Transverse colon (tissue), 4 donors: ENCODE results near the gene HSPA1B. TPM values are rescaled to one million over a fixed set of nuclear protein-coding genes. Genes with fewer than 3 reads are reported as not detected.

Experiments
- DNase-seq: peaks from one replicate; pipeline ENCODE4 v3.0.0-alpha.2; 2019
- H3K27ac ChIP-seq, 4 donors: fragments of 200-600 bp; sonication (generic); 2 replicates each; pipeline ENCODE4 v1.5.1; 2016 to 2018; ENCODE audit warnings: inconsistent platforms in 4 of 4
- H3K27me3 ChIP-seq: fragments of 200-600 bp; sonication (generic); 2 replicates; pipeline ENCODE4 v1.5.1; 2017; ENCODE audit warnings: inconsistent platforms
- H3K36me3 ChIP-seq, 4 donors: fragments of 200-600 bp; sonication (generic); 2 replicates each; pipeline ENCODE4 v1.5.1; 2017 to 2019; ENCODE audit warnings: inconsistent platforms in 4 of 4
- H3K4me1 ChIP-seq, 4 donors: fragments of 200-600 bp; sonication (generic); 2 replicates each; pipeline ENCODE4 v1.5.1; 2017 to 2020; ENCODE audit warnings: inconsistent platforms in 4 of 4
- H3K4me3 ChIP-seq, 4 donors: fragments of 200-600 bp; sonication (generic); 1 replicate in 1 of 4; 2 replicates in 3 of 4; pipeline versions ENCODE4 v1.5.1 to v1.6.1; 2017 to 2019; ENCODE audit warnings: inconsistent platforms in 4 of 4
- H3K9me3 ChIP-seq, 2 donors: fragments of 200-600 bp; sonication (generic); 2 replicates each; pipeline ENCODE4 v1.5.1; 2017 to 2019; ENCODE audit warnings: inconsistent platforms in 2 of 2
- CTCF ChIP-seq, 5 experiments: fragments of 200-600 bp in 3 of 5; fragments of 450-650 bp in 2 of 5; sonication (generic) in 3 of 5; IDR thresholded peaks; 1 replicate in 2 of 5; 2 replicates in 3 of 5; pipeline ENCODE4 v1.5.1; 2016 to 2017; ENCODE audit warnings: antibody characterized with exemption in 5 of 5, inconsistent platforms in 3 of 5, mild to moderate bottlenecking in 2 of 5, moderate library complexity in 1 of 5
- EP300 ChIP-seq: sonication (generic); formaldehyde crosslinking; IDR thresholded peaks from one replicate; pipeline ENCODE4 v1.6.1; 2017; ENCODE audit warnings: antibody characterized with exemption, low read depth
- POLR2A ChIP-seq: fragments of 450-650 bp; IDR thresholded peaks from one replicate; pipeline ENCODE4 v1.6.1; 2016; ENCODE audit warnings: antibody characterized with exemption, mild to moderate bottlenecking, moderate library complexity
- POLR2AphosphoS5 ChIP-seq, 3 donors: sonication (generic); formaldehyde crosslinking; IDR thresholded peaks; one replicate each; pipeline ENCODE4 v1.6.1; 2016; ENCODE audit warnings: antibody characterized with exemption in 3 of 3
- WGBS, 2 donors: methylation state at CpG; one replicate each; pipeline ENCODE4 v1.1.5; 2018; ENCODE audit warnings: low coverage in 1 of 2; 5-methylcytosine and 5-hydroxymethylcytosine counted together
- in situ Hi-C, 4 donors: fragments of 200-750 bp; cut with MboI; loops; one replicate each; pipeline versions ENCODE4 v1.15.0 to v1.15.1; 2017; ENCODE audit warnings: low sequenced_read_pairs in 3 of 4, low pct_ligation_motif_present in 1 of 4, low pct_unique_long_range_greater_than_20kb in 1 of 4
- intact Hi-C: fragments of 100-400 bp; cut with DNase I; formaldehyde crosslinking; loops from one replicate; pipeline ENCODE4 v1.15.1; 2023; ENCODE audit warnings: low total_unique reads
- total RNA-seq, 4 donors: library from RNA; depleted of rRNA; stranded (reverse); fragments of >200 nt; gene quantifications; one replicate each; pipeline ENCODE4 v1.1.0, GENCODE V29; 2016

Gene HSPA1B
- total RNA-seq, 4 donors from 2014 or later, result 104 to 471 (median 278) TPM

DNA sequence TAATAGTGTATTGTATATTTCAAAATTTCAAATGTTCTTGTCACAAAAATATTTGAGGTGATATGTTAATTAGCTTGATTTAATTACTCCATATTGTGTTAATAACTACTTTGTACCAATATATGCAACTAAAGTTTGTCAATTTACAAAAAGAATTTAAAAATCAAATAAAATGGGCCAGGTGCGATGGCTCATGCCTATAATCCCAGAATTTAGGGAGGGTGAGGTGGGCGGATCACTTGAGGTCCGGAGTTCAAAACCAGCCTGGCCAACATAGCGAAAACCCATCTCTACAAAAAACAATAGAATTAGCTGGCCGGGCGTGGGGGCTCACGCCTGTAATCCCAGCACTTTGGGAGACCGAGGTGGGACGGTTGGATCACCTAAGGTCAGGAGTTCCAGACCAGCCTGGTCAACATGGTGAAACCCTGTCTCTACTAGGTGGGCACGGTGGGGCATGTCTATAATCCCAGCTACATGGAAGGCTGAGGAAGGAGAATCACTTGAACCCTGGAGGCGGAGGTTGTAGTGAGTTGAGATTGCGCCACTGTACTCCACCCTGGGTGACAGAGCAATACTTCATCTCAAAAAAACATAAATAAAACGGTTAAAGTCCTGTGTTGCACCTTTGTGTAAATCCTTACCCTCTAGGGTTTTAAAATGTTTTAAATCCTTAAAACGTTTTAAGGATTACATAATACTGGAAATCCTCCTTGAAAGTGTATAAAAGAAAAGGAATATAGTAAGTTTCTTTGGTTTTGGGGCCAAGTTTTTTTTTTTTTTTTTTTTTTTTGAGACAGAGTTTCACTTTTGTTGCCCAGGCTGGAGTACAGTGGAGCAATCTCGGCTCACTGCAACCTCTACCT lies 4.0 kb downstream of the HSPA1B start:
- TF ChIP-seq POLR2A (no peak), POLR2AphosphoS5 (IDR thresholded peaks at IDR 0.05) (peak in 2 of 3 donors; percentile 34 to 36)
- Histone ChIP-seq H3K4me3 (peak overlapping the region in 2 of 4 donors; percentile 53 to 74), H3K4me1 (peaks cover 23 to 52% (median 40%) of the 10 kb centered on the region in 4 donors), H3K27ac (peak overlapping the region; percentile 93 to 99 (median 97)), H3K36me3 (no peaks in the 10 kb centered on the region), H3K9me3 (no peaks in the 10 kb centered on the region), H3K27me3 (no peaks in the 10 kb centered on the region)
- 60 to 75% methylated on average over 7 to 15 of the region's 15 CpGs for WGBS, 2 donors
- in situ Hi-C loops (no loop called here), intact Hi-C loops (loop anchor here (5.0 to 10.0 kb wide), 2 partner anchors 104 to 147 kb away; partner anchors contain the start of genes DDAH2 and LY6G5C)
- DNase-seq, result no peak

- Histone ChIP-seq H3K27me3 (no peaks in the 10 kb centered on the region), H3K27ac (peak overlapping the region; percentile 93 to 99 (median 97)), H3K36me3 (peaks cover 0 to 21% (median 9%) of the 10 kb centered on the region in 4 donors), H3K9me3 (no peaks in the 10 kb centered on the region), H3K4me1 (peaks cover 27 to 79% (median 62%) of the 10 kb centered on the region in 4 donors), H3K4me3 (peak overlapping the region; percentile 76 to 91 (median 84))
- TF ChIP-seq POLR2AphosphoS5 (IDR thresholded peaks at IDR 0.05) (peak; percentile 75 to 86 (median 75)), EP300 (peak; percentile 12), POLR2A (peak; percentile 78), CTCF (IDR thresholded peaks at IDR 0.05) (no peak)
- DNase-seq, result peak; percentile 90
- intact Hi-C loops (loop anchor here (5.0 to 10.0 kb wide), 2 partner anchors 107 to 150 kb away; partner anchors contain the start of genes DDAH2 and LY6G5C), in situ Hi-C loops (no loop called here)
- 0 to 1% methylated on average over 2 to 57 of the region's 59 CpGs for WGBS, 2 donors
Measured at GRCh38 chr6:31834367-31835250, 7.1 kb downstream of the HSPA1B start.

DNA sequence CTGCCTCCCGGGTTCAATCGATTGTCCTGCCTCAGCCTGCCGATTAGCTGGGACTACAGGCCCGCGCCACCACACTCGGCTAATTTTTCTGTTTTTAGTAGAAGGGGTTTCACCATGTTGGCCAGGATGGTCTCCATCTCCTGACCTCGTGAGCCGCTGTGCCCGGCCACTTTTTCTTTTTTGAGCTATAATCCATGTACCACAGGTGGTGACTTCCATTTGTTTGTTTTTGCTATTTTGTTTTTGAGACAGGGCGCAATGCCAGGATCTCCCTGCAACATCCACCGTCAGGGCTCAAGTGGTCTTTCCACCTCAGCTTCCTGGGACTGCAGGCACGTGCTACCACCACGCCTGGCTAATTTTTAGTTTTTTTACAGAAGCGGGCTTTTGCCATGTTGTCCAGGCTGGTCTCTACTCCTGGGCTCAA lies 8.5 kb downstream of the HSPA1B start:
- no peaks in the 10 kb centered on the region for H3K9me3 ChIP-seq
- intact Hi-C loops (loop anchor here (10.0 kb wide), 1 partner anchor 151 kb away; the partner anchor contains the start of gene LY6G5C), in situ Hi-C loops (no loop called here)
- 22 to 26% methylated on average over 6 to 14 of the region's 14 CpGs for WGBS, 2 donors
- H3K4me3 ChIP-seq, result peak overlapping the region in 3 of 4 donors; percentile 76 to 91 (median 89)
- H3K27me3 ChIP-seq, result no peaks in the 10 kb centered on the region
- DNase-seq, result no peak
- H3K27ac ChIP-seq, result peak overlapping the region; percentile 93 to 99 (median 97)
- TF ChIP-seq EP300 (no peak), CTCF (IDR thresholded peaks at IDR 0.05) (no peak), POLR2AphosphoS5 (IDR thresholded peaks at IDR 0.05) (no peak), POLR2A (no peak)
- H3K4me1 ChIP-seq, result peaks cover 26 to 74% (median 58%) of the 10 kb centered on the region in 4 donors
- H3K36me3 ChIP-seq, result peaks cover 0 to 36% (median 16%) of the 10 kb centered on the region in 4 donors

- H3K4me1 ChIP-seq, result peaks cover 19 to 67% (median 52%) of the 10 kb centered on the region in 4 donors
- intact Hi-C loops, result loop anchor here (10.0 kb wide), 1 partner anchor 152 kb away; the partner anchor contains the start of gene LY6G5C
Measured at GRCh38 chr6:31836474-31837368, 9.2 kb downstream of the HSPA1B start.

More at GRCh38 chr6:31836474-31837368, 9.2 kb downstream of the HSPA1B start:
- in situ Hi-C loops, result no loop called here
- Histone ChIP-seq H3K27ac (peak overlapping the region; percentile 93 to 99 (median 97)), H3K27me3 (no peaks in the 10 kb centered on the region), H3K4me3 (peak overlapping the region in 2 of 4 donors; percentile 76 to 91), H3K9me3 (no peaks in the 10 kb centered on the region), H3K36me3 (peaks cover 0 to 36% (median 18%) of the 10 kb centered on the region in 4 donors)
- WGBS, 2 donors, result 8 to 24% methylated on average over 10 to 12 of the region's 12 CpGs
- no peak for DNase-seq
- no peak for TF ChIP-seq CTCF (IDR thresholded peaks at IDR 0.05)
- TF ChIP-seq EP300, result no peak
- TF ChIP-seq POLR2AphosphoS5 (IDR thresholded peaks at IDR 0.05), result no peak
- no peak for TF ChIP-seq POLR2A
